ENCODE results near the gene HGF. TPM values are rescaled to one million over a fixed set of nuclear protein-coding genes. Genes with fewer than 3 reads are reported as not detected.

The HGF gene
- total and polyA plus RNA-seq, 7 experiments from 2014 or later: 1.4 to 4.3 TPM; not detected in 5

DNA sequence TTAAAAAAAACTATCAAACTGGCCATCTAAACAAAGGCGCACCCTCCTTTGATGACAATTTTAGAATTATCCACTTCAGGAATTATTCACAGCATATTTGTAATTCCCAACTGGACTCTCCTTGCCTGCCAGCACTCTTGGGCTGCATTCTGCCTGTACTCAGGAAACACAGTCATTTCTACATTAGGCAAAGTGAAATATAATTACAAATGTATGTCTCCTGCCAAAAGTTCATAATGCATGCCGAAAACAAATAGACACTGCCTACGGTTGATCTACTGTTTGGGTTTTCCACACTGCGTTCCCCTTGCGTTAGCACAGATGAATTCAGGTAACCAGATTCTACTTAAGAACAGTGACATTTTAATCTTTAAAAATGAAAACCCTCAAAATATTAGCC is 1.9 kb downstream of the HGF start:
- DNase-seq (no peak), ATAC-seq (no peak)
- H3K4me3 ChIP-seq (ENCODE audit: low read length): no peak overlapping the region
- no peak overlapping the region for H3K27ac ChIP-seq (ENCODE audit: low read depth, low read length)
- no peaks in the 10 kb centered on the region for H3K27me3 ChIP-seq (ENCODE audit: control insufficient read depth in 2 of 2, insufficient read depth in 2 of 2, low read length in 2 of 2)
- no peak overlapping the region for H3K27ac Mint-ChIP-seq
- H3K36me3 ChIP-seq (ENCODE audit: control insufficient read depth in 2 of 3, insufficient read depth in 3 of 3, low read length in 3 of 3): no peaks in the 10 kb centered on the region
- H3K4me3 Mint-ChIP-seq: no peak overlapping the region
- ChIA-PET POLR2A (no interaction called here), CTCF (no interaction called here)
- intact Hi-C loops (cut with micrococcal nuclease): no loop called here
- H3K36me3 Mint-ChIP-seq: no peaks in the 10 kb centered on the region
- H3K9me3 ChIP-seq (ENCODE audit: control insufficient read depth in 2 of 3, low read length in 3 of 3): no peaks in the 10 kb centered on the region
- H3K27me3 Mint-ChIP-seq: peaks cover 0 to 4% (median 0%) of the 10 kb centered on the region in 5 donors
- peaks cover 0 to 6% (median 3%) of the 10 kb centered on the region in 7 donors for H3K4me1 Mint-ChIP-seq
- peaks cover 0 to 6% (median 2%) of the 10 kb centered on the region in 11 donors for H3K9me3 Mint-ChIP-seq
- H3K4me1 ChIP-seq (ENCODE audit: control insufficient read depth in 2 of 2, insufficient read depth in 2 of 2, low read length in 2 of 2): no peaks in the 10 kb centered on the region

DNA sequence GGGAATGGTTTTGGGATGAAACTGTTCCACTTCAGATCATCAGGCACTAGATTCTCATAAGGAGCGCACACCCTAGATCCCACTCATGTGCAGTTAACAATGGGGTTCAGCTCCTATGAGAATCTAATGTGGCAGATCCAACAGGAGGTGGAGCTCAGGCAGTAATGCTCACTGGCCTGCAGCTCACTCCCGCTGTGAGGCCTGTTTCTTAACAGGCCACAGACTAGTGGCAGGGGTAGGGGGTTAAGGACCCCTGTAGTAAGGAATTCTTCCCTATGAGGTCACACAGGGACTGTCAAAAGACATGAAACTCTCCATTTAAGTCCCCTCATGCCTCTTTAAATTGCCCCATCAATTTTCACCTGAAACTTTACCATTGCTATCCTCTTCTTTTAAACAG is 8.0 kb downstream of the HGF start:
- H3K36me3 ChIP-seq (ENCODE audit: control insufficient read depth in 2 of 3, insufficient read depth in 3 of 3, low read length in 3 of 3): no peaks in the 10 kb centered on the region
- Mint-ChIP-seq H3K9me3 (peaks cover 0 to 4% (median 0%) of the 10 kb centered on the region in 11 donors), H3K36me3 (no peaks in the 10 kb centered on the region), H3K27me3 (no peaks in the 10 kb centered on the region), H3K4me3 (no peak overlapping the region), H3K4me1 (no peaks in the 10 kb centered on the region), H3K27ac (no peak overlapping the region)
- H3K27ac ChIP-seq (ENCODE audit: low read depth, low read length): no peak overlapping the region
- no peak for DNase-seq
- H3K27me3 ChIP-seq (ENCODE audit: control insufficient read depth in 2 of 2, insufficient read depth in 2 of 2, low read length in 2 of 2): no peaks in the 10 kb centered on the region
- no peak for ATAC-seq
- no peak overlapping the region for H3K4me3 ChIP-seq (ENCODE audit: low read length)
- CTCF ChIA-PET: no interaction called here
- H3K4me1 ChIP-seq (ENCODE audit: control insufficient read depth in 2 of 2, insufficient read depth in 2 of 2, low read length in 2 of 2): no peaks in the 10 kb centered on the region
- intact Hi-C loops (cut with micrococcal nuclease): no loop called here
- H3K9me3 ChIP-seq (ENCODE audit: control insufficient read depth in 2 of 3, low read length in 3 of 3): no peaks in the 10 kb centered on the region
- POLR2A ChIA-PET: no interaction called here

DNA sequence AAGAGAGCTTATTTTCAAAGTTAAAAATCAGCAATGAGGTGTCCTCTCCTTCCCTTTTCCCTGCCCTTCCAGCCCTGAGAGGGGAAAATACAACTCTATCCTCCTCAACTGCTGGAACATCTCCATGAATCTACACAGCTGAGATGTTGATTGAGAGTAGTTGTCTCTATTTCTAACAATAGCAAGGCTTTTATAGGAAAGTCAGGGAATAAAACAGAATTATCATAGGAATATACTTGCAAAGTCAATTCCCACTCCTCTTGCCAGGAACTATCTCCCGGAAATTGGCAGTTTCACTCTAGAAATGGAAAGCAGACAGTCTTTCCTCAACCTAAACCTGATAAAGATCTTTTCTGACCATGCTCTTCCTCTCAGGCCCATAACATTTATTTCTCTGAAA is 8.8 kb downstream of the HGF start:
- Histone ChIP-seq H3K4me1 (ENCODE audit: control insufficient read depth in 2 of 2, insufficient read depth in 2 of 2, low read length in 2 of 2) (no peaks in the 10 kb centered on the region), H3K9me3 (ENCODE audit: control insufficient read depth in 2 of 3, low read length in 3 of 3) (no peaks in the 10 kb centered on the region), H3K36me3 (ENCODE audit: control insufficient read depth in 2 of 3, insufficient read depth in 3 of 3, low read length in 3 of 3) (no peaks in the 10 kb centered on the region), H3K4me3 (ENCODE audit: low read length) (no peak overlapping the region), H3K27me3 (ENCODE audit: control insufficient read depth in 2 of 2, insufficient read depth in 2 of 2, low read length in 2 of 2) (no peaks in the 10 kb centered on the region), H3K27ac (ENCODE audit: low read depth, low read length) (no peak overlapping the region)
- ChIA-PET POLR2A (no interaction called here), CTCF (no interaction called here)
- intact Hi-C loops (cut with micrococcal nuclease): no loop called here
- no peak overlapping the region for H3K4me3 Mint-ChIP-seq
- H3K27ac Mint-ChIP-seq: no peak overlapping the region
- no peaks in the 10 kb centered on the region for H3K4me1 Mint-ChIP-seq
- H3K36me3 Mint-ChIP-seq: no peaks in the 10 kb centered on the region
- ATAC-seq (no peak), DNase-seq (no peak)
- no peaks in the 10 kb centered on the region for H3K27me3 Mint-ChIP-seq
- peaks cover 0 to 4% (median 0%) of the 10 kb centered on the region in 11 donors for H3K9me3 Mint-ChIP-seq

DNA sequence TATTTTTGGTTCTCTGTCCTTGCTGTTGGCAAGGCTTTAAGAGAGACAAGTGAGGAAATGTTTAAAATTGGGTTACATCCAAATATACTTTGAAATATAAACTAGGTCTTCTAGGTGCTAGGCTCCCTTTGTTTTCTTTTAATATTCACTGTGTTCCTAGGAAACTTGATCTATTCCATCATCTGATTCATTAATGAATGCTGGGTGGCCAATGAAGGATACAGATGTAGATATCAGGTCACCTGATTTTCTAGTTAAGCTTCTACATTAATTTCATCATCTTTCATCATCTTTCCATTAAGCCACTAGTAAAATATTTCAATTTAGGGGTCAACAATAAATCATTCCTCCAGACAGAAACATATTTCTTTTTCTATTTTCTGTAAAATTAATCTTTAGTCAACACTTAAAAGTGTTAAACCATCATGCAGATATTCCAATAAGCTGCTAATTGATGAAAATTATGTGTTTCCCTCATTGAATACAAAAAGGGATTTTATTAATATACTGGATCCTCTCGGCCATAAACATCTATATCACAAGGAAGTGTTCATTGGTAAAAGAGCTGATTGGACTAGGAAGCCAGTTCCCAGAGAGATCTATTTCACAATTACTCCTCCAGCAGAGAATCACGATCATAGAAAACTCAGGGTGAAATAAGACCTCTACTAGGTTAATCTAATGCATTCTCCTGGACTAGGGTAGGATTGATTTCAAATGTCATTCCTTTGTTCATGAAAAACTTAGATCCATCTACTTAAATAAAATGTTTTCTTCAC is 14.7 kb downstream of the HGF start:
- H3K27ac ChIP-seq (ENCODE audit: low read depth, low read length): no peak overlapping the region
- no peak overlapping the region for H3K4me3 Mint-ChIP-seq

DNA sequence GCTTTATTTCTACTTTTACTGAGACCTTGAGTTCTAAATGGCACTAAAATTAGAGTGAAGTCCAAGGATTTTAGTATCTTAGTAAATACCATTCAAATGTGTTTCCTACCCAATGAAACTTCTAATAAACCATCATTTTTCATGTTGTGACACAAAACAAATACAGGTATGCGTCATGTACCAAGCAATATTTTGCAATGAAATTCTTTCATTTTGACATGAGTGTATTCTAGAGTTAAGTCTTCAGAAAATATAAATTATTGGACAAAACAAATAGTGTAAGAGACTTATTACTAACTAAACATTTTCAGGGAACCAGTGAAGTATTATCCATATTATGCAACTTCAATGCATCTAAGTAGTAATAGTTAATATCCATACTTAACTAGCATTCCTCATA is 16.5 kb downstream of the HGF start:
- Mint-ChIP-seq H3K36me3 (no peaks in the 10 kb centered on the region), H3K27me3 (no peaks in the 10 kb centered on the region), H3K4me3 (no peak overlapping the region), H3K27ac (no peak overlapping the region), H3K9me3 (peaks cover 0 to 6% (median 0%) of the 10 kb centered on the region in 11 donors), H3K4me1 (no peaks in the 10 kb centered on the region)
- intact Hi-C loops (cut with micrococcal nuclease): no loop called here
- Histone ChIP-seq H3K27ac (ENCODE audit: low read depth, low read length) (no peak overlapping the region), H3K27me3 (ENCODE audit: control insufficient read depth in 2 of 2, insufficient read depth in 2 of 2, low read length in 2 of 2) (no peaks in the 10 kb centered on the region), H3K4me1 (ENCODE audit: control insufficient read depth in 2 of 2, insufficient read depth in 2 of 2, low read length in 2 of 2) (no peaks in the 10 kb centered on the region), H3K9me3 (ENCODE audit: control insufficient read depth in 2 of 3, low read length in 3 of 3) (no peaks in the 10 kb centered on the region), H3K36me3 (ENCODE audit: control insufficient read depth in 2 of 3, insufficient read depth in 3 of 3, low read length in 3 of 3) (no peaks in the 10 kb centered on the region), H3K4me3 (ENCODE audit: low read length) (no peak overlapping the region)
- ChIA-PET POLR2A (no interaction called here), CTCF (no interaction called here)
- no peak for ATAC-seq
- DNase-seq: no peak

More for the DNA sequence above, 14.7 kb downstream of the HGF start:
- Histone ChIP-seq H3K27me3 (ENCODE audit: control insufficient read depth in 2 of 2, insufficient read depth in 2 of 2, low read length in 2 of 2) (no peaks in the 10 kb centered on the region), H3K9me3 (ENCODE audit: control insufficient read depth in 2 of 3, low read length in 3 of 3) (no peaks in the 10 kb centered on the region), H3K4me1 (ENCODE audit: control insufficient read depth in 2 of 2, insufficient read depth in 2 of 2, low read length in 2 of 2) (no peaks in the 10 kb centered on the region), H3K4me3 (ENCODE audit: low read length) (no peak overlapping the region), H3K36me3 (ENCODE audit: control insufficient read depth in 2 of 3, insufficient read depth in 3 of 3, low read length in 3 of 3) (no peaks in the 10 kb centered on the region)
- H3K27me3 Mint-ChIP-seq: no peaks in the 10 kb centered on the region
- ChIA-PET POLR2A (no interaction called here), CTCF (no interaction called here)
- ATAC-seq: no peak
- H3K36me3 Mint-ChIP-seq: no peaks in the 10 kb centered on the region
- intact Hi-C loops (cut with micrococcal nuclease): no loop called here
- DNase-seq: no peak
- H3K4me1 Mint-ChIP-seq: no peaks in the 10 kb centered on the region
- no peak overlapping the region for H3K27ac Mint-ChIP-seq
- H3K9me3 Mint-ChIP-seq: peaks cover 0 to 6% (median 0%) of the 10 kb centered on the region in 11 donors

DNA sequence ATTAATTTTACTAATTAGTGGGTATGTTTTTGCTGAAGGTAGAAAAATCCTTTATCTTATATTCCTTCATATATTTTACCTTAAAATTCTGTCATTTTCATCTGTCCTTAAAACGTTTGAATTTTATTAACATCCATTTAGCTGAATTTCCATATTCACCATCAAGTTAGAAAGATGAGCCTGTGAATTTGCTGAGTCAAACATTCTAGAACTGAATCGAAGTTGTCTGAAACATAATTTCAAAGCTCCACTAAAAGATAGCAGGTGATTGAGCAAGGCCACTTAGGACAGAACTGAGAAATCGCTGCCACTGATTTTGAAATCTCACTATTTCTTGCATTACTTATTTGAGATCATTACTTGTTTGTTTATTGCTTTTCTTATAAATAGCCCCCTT is 17.5 kb downstream of the HGF start:
- H3K9me3 ChIP-seq (ENCODE audit: control insufficient read depth in 2 of 3, low read length in 3 of 3): no peaks in the 10 kb centered on the region
- H3K4me1 ChIP-seq (ENCODE audit: control insufficient read depth in 2 of 2, insufficient read depth in 2 of 2, low read length in 2 of 2): no peaks in the 10 kb centered on the region
- H3K27me3 ChIP-seq (ENCODE audit: control insufficient read depth in 2 of 2, insufficient read depth in 2 of 2, low read length in 2 of 2): no peaks in the 10 kb centered on the region
- Mint-ChIP-seq H3K27me3 (no peaks in the 10 kb centered on the region), H3K4me1 (no peaks in the 10 kb centered on the region), H3K27ac (no peak overlapping the region), H3K9me3 (peaks cover 0 to 6% (median 0%) of the 10 kb centered on the region in 11 donors), H3K36me3 (no peaks in the 10 kb centered on the region), H3K4me3 (no peak overlapping the region)
- ATAC-seq (no peak), DNase-seq (no peak)
- no peaks in the 10 kb centered on the region for H3K36me3 ChIP-seq (ENCODE audit: control insufficient read depth in 2 of 3, insufficient read depth in 3 of 3, low read length in 3 of 3)
- no peak overlapping the region for H3K4me3 ChIP-seq (ENCODE audit: low read length)
- intact Hi-C loops (cut with micrococcal nuclease): no loop called here
- no peak overlapping the region for H3K27ac ChIP-seq (ENCODE audit: low read depth, low read length)
- ChIA-PET CTCF (no interaction called here), POLR2A (no interaction called here)

DNA sequence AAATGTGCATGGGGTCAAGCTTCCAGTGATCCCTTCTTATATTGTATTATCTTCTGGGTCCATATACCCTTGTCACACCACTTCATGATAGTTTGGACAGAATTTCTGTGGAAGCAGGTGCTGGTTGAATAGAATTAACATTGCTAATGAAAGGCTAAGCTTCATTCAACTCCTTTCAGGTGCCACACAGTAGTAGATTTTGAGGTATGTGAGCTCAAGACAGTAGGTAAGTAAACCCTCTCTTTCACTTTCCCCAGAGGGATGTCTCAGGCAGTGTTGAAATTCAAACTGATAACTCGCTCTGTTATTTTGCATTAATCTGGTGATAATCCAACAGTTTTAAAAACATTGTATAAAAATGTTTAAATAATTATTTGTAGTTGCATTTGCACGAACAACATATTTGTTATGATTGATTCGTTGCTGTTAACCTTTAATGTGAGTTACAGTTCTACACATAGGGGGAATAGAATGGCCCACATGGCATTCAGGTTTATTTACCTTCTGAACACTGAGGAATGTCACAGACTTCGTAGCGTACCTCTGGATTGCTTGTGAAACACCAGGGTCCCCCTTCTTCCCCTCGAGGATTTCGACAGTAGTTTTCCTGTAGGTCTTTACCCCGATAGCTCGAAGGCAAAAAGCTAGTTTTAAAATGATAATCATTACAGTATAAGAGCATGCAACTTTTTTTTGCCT is 18.1 kb downstream of the HGF start:
- CTCF ChIA-PET: no interaction called here
- Histone ChIP-seq H3K27ac (ENCODE audit: low read depth, low read length) (no peak overlapping the region), H3K27me3 (ENCODE audit: control insufficient read depth in 2 of 2, insufficient read depth in 2 of 2, low read length in 2 of 2) (no peaks in the 10 kb centered on the region), H3K36me3 (ENCODE audit: control insufficient read depth in 2 of 3, insufficient read depth in 3 of 3, low read length in 3 of 3) (no peaks in the 10 kb centered on the region), H3K4me3 (ENCODE audit: low read length) (no peak overlapping the region), H3K9me3 (ENCODE audit: control insufficient read depth in 2 of 3, low read length in 3 of 3) (no peaks in the 10 kb centered on the region), H3K4me1 (ENCODE audit: control insufficient read depth in 2 of 2, insufficient read depth in 2 of 2, low read length in 2 of 2) (no peaks in the 10 kb centered on the region)
- no peak for DNase-seq
- no peaks in the 10 kb centered on the region for H3K4me1 Mint-ChIP-seq
- peaks cover 0 to 6% (median 0%) of the 10 kb centered on the region in 11 donors for H3K9me3 Mint-ChIP-seq
- no peak for ATAC-seq
- no peaks in the 10 kb centered on the region for H3K36me3 Mint-ChIP-seq
- intact Hi-C loops (cut with micrococcal nuclease): no loop called here
- POLR2A ChIA-PET: no interaction called here
- H3K27ac Mint-ChIP-seq: no peak overlapping the region
- H3K4me3 Mint-ChIP-seq: no peak overlapping the region
- no peaks in the 10 kb centered on the region for H3K27me3 Mint-ChIP-seq

All from naive thymus-derived CD4-positive, alpha-beta T cell (primary cell).